Hematopoietic multipotent progenitor cell treated with erythropoietin and hydrocortisone succinate and interleukin-3 and kit ligand, for 15 days (in vitro differentiated cells): Measurements from ENCODE around the gene TMEM245.

ENCODE experiments used
- DNase-seq: peaks from one replicate; pipeline ENCODE4 v3.0.0-alpha.2; 2015; ENCODE audit warnings: low spot score

Gene TMEM245

DNA sequence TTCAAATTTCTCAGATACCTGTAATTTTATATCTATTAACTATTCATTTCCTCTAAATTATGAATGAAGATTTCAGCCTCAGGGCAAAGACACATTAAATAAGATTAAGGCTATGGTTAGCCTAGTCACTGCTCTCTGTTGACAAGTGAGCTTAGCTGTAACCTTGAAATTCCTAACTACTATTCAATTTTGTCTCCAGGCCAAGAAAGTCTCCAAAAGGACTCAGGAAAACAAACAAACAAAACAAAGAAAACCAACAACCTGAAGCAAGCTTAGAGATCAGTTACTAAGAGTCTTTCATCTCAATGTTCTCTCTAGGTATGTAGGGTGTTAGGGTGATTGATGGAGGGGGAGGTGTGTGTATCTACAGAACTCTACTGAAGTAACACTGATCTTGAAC is 96.9 kb downstream of the TMEM245 start:
- no peak for DNase-seq

DNA sequence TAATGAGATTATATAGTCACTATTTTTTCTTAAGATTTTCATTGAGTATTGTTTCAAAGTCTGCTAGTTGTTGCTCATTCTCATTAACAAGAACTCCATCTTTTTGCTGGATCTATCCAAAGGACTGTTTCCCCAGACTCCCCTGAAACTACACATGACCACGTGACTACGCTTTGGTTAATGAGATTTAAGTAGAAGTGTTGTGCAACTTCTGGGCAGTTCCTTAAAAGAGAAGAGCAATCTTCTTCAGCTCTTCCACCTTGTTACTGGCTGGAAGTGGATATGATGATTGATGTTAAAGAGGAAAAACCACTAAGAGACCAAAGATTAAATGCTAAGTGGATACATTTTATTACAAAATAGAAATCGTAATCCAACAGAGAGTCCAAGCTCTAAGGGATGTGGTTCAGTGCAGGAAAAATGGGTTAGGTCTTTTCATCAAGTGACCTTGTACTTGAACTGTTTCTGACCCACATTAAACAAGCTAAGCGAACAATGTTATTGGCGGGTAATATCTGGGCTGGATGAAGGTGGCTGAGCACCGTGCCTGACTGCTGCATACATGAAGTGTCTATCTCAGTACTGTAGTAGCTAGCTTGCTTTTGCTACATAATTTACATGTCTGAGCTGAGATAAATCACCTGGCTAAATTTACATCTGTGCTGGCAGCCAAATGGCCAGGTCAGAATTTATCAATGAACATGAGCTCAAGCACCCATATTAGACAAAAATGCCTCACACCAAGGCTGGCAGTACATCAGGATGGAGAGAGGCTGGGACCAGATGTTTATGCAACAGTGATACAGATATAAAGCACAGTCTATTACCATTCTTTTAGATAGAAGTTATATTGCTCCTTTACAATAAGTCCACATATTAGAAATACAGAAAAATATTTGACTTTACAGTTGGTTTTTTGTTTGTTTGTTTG is 98.9 kb downstream of the TMEM245 start:
- DNase-seq = no peak

DNA sequence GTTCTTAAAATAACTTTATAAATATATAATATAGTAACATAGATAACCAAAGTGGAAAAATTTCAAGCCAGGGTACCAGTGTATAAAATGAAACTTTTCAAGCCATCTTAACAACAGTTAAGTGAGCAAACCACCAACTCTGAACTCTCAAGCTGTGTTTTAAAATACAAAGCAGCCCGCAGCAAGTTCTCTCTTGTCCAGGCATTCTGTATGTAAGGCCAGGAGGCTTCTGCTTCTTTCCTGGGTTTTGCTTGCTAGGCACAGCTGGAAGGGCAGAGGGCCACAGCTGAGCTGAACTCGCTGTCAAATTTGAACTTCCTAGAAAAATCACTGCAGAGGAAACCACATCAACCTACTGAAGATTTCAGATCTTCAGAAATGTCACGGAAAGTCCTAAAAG is 99.6 kb downstream of the TMEM245 start:
- DNase-seq = no peak

DNA sequence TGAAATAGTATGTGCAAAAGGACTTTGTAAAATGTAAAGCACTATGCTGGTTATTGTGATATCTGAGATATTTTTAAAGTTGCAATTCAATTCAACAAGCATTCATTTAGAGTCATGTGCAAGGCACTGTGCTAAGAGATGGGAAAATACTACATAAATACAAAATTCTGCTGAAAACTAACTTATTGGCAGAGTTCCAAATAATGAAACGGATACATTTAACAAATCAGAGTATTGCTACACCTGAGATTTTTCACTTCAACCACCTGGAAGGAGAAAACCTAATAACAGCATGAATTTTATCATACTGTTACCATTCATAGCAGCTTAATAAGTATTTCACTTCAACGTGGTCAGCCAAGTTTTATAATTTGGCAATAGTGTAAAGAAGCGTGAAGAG is 100.3 kb downstream of the TMEM245 start:
- no peak for DNase-seq

DNA sequence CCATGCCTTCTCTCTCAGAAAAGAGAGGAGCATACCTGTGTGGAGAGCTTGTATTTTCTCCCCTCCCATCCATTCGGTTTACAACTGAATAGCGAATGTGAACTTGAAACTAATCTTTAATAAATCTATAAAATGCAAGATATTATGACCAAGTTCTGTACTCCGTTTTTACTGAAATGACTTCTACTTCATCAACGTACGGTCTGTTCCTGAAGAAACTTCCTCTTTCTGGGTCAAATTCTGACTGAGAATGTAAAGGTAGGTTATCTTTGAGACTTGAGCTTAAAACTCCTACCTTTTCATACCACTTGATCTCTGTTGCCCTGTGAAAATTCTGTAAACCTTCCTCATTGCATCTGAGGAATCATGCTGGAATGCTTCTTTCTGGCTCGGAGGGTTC is 102.3 kb downstream of the TMEM245 start:
- DNase-seq = no peak

DNA sequence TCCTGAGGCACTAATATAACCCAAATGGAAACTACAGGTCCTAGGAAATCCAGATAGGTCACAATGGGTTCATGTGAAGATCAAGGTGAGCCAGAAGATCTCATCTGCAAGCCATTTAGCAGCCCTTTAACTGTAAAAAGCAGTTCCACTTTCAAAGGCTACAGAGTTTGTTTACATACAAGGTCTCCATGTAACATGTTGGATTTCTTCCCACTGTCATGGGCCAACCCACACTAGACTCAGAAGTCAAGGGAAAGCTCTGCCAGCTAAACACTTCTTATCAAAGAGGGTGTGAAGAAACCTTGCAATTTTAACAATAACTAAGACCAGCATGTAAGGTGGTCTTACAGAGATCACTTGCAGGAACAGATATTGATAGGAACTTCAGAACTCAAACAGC is 102.7 kb downstream of the TMEM245 start:
- no peak for DNase-seq

DNA sequence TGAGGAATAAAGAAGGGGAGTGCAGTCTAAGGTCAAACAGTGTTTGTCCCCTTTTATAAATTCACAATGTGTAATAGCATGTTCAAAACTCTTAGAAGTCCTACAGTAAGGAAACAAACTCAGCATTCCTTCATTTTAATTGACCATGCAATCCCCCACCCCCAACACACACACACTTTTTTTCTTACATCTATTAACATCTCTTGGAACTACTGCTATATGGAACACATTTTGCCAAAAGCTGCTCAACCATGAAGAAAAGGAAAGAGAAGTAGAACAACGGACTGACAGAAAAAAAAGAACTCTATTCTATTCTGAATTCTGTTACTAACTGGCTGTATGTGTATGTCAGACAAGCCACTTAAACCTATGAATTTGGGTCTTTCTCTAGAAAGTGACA is 103.6 kb downstream of the TMEM245 start:
- no peak for DNase-seq

DNA sequence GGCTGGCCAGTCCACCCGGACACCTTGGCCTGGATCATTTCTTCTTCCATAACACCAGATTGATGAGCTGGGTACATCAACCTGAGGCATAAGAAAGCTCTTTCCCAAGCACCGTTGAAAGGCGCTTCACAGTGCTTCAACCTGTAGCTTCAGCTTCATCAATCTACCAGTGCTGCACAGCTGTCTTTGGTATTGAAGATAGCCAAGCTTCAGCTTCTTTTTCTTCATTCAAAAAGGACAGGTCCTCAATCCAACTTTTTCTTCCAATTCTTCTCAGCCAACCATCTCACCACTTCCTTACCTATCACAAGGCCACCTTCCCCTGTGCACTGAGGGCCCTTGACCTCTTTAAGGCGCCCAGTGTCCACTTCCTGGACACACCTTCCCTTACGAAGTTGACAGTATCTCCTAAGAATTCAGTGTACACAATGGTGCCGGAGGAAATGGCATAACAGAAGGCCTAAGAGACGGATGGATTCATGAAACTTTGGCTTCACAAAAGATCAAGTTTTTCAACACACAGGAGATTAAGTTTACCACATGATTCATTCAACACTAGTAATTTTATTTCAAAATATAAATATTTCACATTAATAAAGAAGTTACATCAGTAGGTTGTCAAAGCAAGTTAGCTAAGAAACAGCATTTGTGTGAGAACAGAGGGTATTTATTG is 105.0 kb downstream of the TMEM245 start:
- DNase-seq = no peak

DNA sequence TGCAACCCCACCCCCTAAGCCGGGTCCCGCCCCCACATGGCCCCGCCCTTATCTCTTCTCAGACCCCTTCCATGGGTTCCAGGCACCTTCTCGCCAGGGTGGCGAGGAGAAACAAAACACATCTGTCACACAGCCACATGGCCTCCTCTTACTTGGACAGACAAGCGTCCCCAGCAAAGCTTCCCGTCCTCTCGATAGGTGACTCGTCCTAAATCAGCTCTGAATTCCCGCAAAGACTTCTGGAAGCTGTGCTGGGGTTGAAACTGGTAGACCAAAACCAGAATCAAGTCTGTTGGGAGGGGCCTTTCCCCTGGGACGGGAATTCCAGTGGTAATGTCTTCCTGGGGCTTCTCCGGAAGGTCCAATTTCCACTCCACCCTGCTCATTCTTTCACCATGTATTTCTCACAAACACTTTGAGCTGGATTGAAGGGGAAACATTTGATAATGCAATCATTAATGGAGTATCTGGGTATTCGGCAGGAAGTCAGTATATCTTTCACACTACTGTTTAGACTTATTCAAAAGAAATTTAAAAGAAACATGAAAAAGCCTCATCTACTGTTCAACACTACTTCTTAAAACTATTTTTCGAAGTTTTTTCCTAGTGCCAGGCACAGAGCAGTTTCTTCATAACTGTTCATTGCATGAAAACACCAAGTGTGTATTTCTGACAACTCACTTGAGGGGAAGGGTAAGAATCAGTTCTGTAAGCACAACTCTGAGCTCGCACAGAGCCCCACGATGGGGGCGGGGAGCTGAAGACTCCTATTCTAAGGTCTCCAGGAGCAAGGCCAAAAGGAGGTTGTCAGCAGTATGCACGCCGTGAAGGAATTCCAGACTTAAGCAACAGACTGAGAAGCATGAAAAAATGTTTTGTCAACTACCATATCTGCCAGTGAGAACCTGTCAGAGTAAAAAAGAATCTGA is 105.8 kb downstream of the TMEM245 start:
- DNase-seq = no peak

DNA sequence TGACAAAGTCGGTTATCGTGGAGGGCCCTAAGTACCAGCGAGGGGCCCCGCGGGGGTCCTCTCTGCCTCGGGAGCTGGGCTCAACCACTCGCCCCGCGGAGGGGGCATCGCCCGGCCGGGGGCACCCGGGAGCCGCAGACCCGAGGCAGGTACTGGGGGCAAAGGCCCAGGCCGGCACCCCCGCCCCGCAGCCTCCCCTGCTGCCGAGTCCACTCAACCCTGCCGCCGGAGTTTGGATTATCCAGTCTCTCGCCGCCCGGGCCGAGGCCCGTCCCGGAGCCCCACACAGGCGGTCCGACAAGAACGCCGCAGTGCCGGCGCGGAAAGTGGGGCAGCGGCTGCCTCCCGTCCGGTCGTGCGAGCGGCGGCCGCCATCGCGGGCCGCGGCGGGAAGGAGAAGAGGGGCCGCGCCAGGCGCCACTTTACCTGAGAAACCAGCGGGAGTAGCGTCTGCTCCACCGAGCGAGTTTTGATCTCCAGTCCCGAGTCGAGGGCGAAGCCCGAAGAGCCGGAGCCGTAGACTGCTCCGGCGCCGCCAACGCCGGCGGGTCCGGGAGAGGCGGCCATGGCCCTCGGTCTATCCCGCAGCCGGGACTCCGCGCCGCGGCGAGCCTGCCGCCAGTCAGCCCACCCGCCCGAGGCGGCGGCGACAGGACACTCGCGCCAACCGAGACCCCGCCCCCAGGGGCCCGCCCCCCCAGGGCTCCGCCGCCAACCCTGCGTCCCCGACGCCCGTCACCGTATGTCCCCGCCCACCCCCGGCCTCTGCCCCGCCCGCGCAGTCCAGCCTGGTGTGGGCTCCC is 106.7 kb downstream of the TMEM245 start, which contains the start of gene CTNNAL1:
Gene CTNNAL1 (minus strand): TSS at position 624 of the 803 bp plus-strand sequence. CDS start 57 bp downstream, at position 567.
- peak; percentile 88 for DNase-seq

DNA sequence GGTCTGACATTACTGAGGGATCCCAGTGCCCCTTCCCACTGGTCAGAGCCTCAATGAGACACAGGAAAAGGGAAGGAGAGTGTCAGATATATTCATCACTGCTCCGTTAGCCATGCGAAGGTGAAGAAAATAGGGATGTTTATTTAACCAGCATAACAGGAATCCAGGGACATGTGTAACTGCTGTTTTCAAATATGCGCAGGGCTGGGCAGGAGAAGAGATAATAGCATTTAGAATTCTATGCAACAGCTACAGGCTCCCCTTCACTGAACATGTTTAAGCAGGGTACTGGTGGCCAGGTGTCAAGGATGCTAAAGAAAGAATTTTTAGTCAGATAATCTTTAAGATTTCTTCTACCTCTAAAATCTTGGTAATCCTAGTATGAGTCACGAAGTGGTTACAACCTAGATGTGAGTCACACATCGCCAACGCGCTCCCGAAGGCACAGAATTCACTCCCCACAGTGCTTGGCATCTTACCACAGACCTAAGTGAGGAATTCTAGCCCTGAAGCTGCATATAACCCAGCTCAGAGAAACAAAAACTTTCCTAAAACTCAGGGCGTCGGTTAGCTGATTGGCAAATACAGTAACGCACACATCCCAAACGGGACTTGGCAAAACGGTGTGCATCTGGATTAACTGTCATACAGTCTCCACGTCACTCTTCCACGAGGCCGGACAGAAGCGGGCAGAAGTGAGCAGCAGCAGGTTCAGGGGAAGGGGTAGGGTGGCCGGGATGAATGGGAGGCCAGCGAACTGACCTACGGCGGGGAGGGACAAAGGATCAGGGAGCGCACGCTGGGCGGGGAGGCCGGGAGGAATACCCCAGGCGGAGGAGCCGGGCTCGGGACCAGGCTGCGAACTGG is 107.5 kb downstream of the TMEM245 start:
- peak; percentile 72 for DNase-seq

DNA sequence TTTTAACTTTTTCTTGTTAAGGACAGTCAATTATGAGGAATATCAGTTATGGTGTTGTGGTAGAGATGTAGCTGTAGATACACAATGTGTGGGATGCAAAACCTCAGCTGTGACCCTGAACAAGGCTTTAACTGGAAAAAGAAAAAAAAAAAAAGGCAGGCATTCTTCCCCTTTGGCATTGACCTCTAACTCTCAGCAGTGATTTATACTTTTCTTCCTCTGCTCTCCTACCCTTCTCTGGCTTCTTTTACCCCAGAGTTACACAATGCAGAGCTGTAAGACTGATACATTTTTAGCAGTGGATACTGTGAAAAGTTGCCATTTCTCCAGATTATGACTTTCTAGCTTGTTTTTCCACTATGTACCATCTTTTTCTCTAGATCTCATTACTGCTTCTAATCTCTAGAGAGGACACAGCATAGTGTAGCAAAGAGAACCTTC is 108.5 kb downstream of the TMEM245 start:
- DNase-seq = no peak

DNA sequence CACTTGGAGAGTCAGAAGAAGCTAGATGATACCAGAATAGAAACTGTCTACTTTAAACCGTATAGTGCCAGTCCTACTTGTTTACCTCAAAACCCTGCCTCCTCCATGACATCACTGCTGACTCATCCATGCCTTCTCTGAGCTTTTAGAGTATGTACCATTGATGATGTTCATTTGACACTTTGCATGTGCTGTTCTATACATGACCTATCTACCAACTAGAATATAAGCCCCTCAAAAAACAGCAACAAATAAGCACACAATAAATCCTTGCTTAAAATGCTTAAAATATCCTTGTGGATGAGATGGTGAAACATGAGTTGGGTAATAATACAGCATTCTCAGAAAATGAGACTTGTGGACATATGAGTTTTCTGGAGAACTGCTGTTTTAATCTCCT is 109.0 kb downstream of the TMEM245 start:
- DNase-seq = peak; percentile 86

DNA sequence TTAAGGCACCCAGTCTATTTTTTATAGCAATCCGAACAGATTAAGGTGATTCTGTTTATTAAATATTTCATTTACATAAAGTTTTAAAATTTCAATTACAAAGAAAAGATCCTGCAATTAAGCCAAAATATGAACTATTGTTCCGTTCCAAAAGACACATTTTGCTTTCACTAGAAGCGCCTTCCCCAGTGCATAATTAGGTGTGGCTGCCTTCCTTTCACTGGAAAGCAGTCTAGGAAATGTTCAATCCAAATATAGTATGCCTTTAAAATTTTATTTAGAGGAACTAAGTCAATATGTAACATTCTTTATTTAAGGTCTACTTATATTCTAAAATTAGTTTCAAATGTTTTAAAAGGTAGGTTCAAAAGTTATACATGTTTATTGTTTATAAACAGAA is 114.1 kb downstream of the TMEM245 start:
- no peak for DNase-seq

DNA sequence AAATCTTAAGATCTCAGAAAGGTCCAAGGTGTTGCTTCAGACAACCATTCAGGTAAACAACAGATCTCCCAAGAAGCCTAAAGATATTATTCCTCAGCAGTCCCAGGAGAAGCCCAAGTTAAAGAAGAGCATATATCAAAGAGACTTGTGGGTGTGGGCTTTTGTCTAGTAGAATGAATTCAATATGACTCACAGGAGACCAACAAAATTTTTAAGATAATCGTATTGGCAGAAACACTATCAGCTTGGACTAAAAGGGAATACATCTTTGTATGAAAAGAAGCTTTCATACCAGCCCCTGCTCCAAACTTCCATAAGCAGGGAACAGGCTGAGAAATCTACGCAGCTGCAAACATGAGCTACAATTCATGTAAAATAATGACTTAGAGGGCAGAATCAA is 116.6 kb downstream of the TMEM245 start:
- no peak for DNase-seq

DNA sequence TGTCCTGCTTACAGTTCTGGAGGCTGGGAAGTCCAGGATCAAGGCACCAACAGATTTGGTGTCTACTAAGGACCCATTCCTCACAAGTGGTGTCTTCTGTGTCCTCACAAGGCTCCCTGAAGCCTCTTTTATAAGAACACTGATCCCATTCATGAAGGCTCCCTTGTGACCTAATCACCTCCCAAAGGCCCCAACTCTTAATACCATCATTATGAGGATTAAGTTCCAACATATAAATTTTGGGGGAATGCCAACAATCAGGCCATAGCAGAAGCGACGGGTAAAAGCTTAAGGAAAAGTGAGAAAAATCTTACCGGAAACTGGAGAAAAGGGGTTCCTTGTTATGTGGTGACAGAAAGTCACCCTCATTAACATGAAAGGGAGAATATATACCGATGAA is 117.6 kb downstream of the TMEM245 start:
- no peak for DNase-seq

DNA sequence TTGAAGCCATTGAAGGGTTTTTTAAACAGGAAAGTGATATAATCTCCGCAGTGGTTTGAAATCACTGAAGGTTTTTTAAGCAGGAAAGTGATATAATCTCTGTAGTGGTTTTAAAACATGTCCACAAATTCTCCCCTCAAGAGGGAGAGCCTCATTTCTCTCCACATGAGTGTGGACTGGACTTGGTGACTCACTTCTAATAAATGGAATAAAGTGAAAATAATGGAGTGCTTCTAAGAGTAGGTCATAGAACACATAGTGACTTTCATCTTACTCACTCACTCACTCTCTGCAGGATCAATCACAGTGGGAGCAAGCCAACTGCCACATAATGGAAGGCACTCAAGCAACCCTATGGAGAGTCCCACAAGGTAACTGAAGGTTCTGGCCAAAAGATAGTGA is 118.5 kb downstream of the TMEM245 start:
- DNase-seq = no peak

DNA sequence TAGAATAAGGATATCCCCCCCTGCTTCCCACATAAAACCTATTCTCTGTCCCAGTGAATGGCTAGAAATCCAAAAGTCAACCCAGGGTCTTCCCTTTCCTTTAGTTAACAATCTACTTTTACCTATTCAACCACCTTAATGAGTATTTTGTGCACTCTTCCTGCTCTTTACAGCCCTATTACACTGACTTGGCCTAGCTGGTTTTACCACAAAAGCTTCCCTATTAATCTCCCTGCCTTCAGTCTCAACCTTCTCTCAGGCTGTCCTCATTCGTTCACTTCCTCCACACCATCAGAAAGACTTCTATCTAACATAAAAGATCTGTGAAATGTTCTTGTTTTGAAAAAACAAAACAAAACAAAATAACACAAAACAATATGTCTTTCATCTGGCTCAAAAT is 122.6 kb downstream of the TMEM245 start:
- no peak for DNase-seq

DNA sequence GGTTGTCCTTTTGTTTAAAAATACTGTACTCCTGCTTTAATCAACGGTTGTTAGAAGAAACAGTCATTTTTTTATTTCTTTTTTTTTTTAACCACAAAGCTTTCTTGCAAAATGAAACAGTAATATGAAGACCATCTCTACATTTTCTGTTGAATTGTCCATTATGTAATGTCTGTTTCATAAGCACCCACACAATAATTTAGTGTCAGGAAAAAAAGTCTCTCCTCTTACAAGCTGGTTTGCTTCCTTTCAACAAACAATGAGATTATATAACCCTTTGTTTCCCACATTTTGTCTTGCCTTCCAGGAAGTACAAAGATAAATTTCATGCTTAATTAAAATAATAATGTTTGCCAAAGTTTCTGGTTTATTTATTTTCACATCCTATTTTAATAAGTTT is 123.1 kb downstream of the TMEM245 start:
- no peak for DNase-seq

DNA sequence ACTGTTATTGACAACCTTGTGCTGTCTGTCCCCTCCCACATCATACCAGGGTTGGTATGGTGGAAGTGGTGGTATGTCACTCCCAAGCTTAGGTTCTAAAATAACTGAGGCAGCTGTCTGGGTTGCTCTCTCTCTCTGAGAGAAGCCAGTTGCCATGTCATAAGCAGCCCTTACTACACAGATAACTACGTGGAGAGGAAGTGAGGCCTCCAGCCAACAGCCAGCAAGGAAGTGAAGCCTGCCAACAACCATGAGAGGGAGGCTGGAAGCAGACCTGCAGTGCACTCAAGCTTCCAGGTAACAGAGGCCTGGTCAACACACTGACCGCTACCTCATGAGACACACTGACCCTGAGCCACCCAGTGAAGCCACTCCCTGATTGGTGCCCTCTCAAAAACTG is 125.1 kb downstream of the TMEM245 start:
- peak; percentile 31 for DNase-seq
